Trophoblast cell (in vitro differentiated cells and primary cell): ENCODE data around the gene ZDHHC14.

Experiments used
- DNase-seq, 2 donors: peaks; one replicate each; pipeline ENCODE4 v3.0.0-alpha.2; 2016
- H2AFZ ChIP-seq: 2 replicates; pipeline ENCODE4 v1.6.1; 2013; ENCODE audit warnings: low read length, moderate library complexity, mild to moderate bottlenecking; ENCODE audit not compliant: insufficient read depth, poor library complexity
- H2AK5ac ChIP-seq: 2 replicates; pipeline ENCODE4 v1.6.1; 2013; ENCODE audit warnings: mild to moderate bottlenecking, low read length
- H2BK120ac ChIP-seq: 2 replicates; pipeline ENCODE4 v1.6.1; 2013; ENCODE audit warnings: low read length, mild to moderate bottlenecking, moderate library complexity; ENCODE audit not compliant: insufficient read depth, poor library complexity
- H2BK12ac ChIP-seq: 2 replicates; pipeline ENCODE4 v1.6.1; 2013; ENCODE audit warnings: mild to moderate bottlenecking, low read length, moderate library complexity
- H2BK5ac ChIP-seq: 2 replicates; pipeline ENCODE4 v1.6.1; 2013; ENCODE audit warnings: low read length, low read depth, moderate library complexity, mild to moderate bottlenecking; ENCODE audit not compliant: poor library complexity
- H3K14ac ChIP-seq: 2 replicates; pipeline ENCODE4 v1.6.1; 2013; ENCODE audit warnings: mild to moderate bottlenecking, low read length
- H3K18ac ChIP-seq: 2 replicates; pipeline ENCODE4 v1.6.1; 2013; ENCODE audit warnings: mild to moderate bottlenecking, low read length
- H3K23ac ChIP-seq: 2 replicates; pipeline ENCODE4 v1.6.1; 2013; ENCODE audit warnings: low read length
- H3K27ac ChIP-seq: 2 replicates; pipeline ENCODE4 v1.5.1; 2013; ENCODE audit warnings: low read depth, mild to moderate bottlenecking, inconsistent platforms, low read length, moderate library complexity
- H3K27me3 ChIP-seq: 2 replicates; pipeline ENCODE4 v1.6.1; 2013; ENCODE audit warnings: inconsistent platforms, mild to moderate bottlenecking, low read length, moderate library complexity; ENCODE audit not compliant: insufficient read depth
- H3K36me3 ChIP-seq, 2 experiments: 1 replicate in 1 of 2; 2 replicates in 1 of 2; pipeline ENCODE4 v1.6.1; 2013; ENCODE audit warnings: low read length in 2 of 2, mild to moderate bottlenecking in 2 of 2, moderate library complexity in 1 of 2; ENCODE audit not compliant: insufficient read depth in 2 of 2, control insufficient read depth in 1 of 2
- H3K4ac ChIP-seq: 2 replicates; pipeline ENCODE4 v1.6.1; 2013; ENCODE audit warnings: low read depth, mild to moderate bottlenecking, low read length, moderate library complexity
- H3K4me1 ChIP-seq, 2 experiments: 1 replicate in 1 of 2; 2 replicates in 1 of 2; pipeline ENCODE4 v1.6.1; 2013; ENCODE audit warnings: low read length in 2 of 2, mild to moderate bottlenecking in 2 of 2, moderate library complexity in 1 of 2; ENCODE audit not compliant: insufficient read depth in 2 of 2, control insufficient read depth in 1 of 2
- H3K4me2 ChIP-seq: 2 replicates; pipeline ENCODE4 v1.6.1; 2013; ENCODE audit warnings: inconsistent platforms, mild to moderate bottlenecking, low read length, moderate library complexity
- H3K4me3 ChIP-seq: 2 replicates; pipeline ENCODE4 v1.5.1; 2013; ENCODE audit warnings: mild to moderate bottlenecking, low read depth, low read length, inconsistent platforms
- H3K79me1 ChIP-seq: one replicate; pipeline ENCODE4 v1.6.1; 2013; ENCODE audit warnings: low read length
- H3K79me2 ChIP-seq: 2 replicates; pipeline ENCODE4 v1.6.1; 2013; ENCODE audit warnings: low read length, mild to moderate bottlenecking; ENCODE audit not compliant: control insufficient read depth, insufficient read depth, poor library complexity
- H3K9ac ChIP-seq: 2 replicates; pipeline ENCODE4 v1.6.1; 2013; ENCODE audit warnings: mild to moderate bottlenecking, low read length
- H3K9me3 ChIP-seq: 2 replicates; pipeline ENCODE4 v1.6.1; 2013; ENCODE audit warnings: low read depth, mild to moderate bottlenecking, control low read depth, inconsistent platforms, low read length; ENCODE audit not compliant: insufficient read depth
- H4K12ac ChIP-seq: 2 replicates; pipeline ENCODE4 v1.6.1; 2013; ENCODE audit warnings: low read depth, mild to moderate bottlenecking, low read length, moderate library complexity
- H4K8ac ChIP-seq: 2 replicates; pipeline ENCODE4 v1.6.1; 2013; ENCODE audit warnings: low read depth, mild to moderate bottlenecking, low read length, moderate library complexity
- H4K91ac ChIP-seq: one replicate; pipeline ENCODE4 v1.6.1; 2013; ENCODE audit warnings: low read depth, mild to moderate bottlenecking, low read length, moderate library complexity
- WGBS: extraction: QIAGEN DNeasy Blood & Tissue Kit; methylation state at CpG from one replicate; pipeline ENCODE4 v1.1.7; 2013; ENCODE audit warnings: missing lambda C conversion rate; ENCODE audit not compliant: insufficient read length, insufficient coverage; ENCODE audit errors: extremely low coverage; 5-methylcytosine and 5-hydroxymethylcytosine counted together

The ZDHHC14 gene

DNA sequence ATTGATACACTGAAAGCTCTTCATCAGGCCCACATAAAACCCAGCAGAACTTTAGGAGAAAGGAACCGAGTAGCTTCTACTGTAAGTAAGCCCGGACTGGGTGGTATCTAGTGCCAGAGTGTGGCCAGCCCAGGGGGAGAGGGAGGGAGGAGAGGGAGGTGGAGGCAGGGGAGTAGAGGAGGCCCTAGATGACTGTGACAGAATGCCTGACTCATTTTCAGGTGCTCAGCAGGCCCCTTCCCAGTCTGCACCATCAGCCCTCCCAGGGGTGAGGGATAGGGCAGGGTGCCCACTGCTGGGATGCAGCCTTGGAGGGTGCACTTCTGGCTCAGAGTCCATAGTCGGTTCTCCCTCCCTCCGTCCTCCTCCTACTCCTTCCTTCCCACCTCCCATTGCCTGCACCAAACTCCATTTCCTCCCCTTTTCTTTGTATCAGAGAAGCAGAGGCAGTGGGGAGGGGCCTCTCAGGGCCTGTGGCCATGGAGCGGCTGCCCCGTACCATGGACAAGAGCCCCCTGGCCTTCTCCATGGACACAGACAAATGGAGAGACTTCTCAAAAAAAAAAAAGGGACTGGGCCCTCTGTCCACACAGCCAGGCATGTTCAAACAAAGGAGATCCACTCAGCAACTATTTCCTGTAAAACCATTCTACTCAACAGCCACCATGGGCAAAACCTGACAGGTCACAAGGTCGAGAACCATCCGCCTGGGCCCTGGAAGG, 257.1 kb downstream of the ZDHHC14 start:
- Histone ChIP-seq H3K18ac (no peak overlapping the region), H3K9ac (no peak overlapping the region), H2BK120ac (no peak overlapping the region), H2BK5ac (no peak overlapping the region), H3K79me2 (no peaks in the 10 kb centered on the region), H3K4me3 (peak overlapping the region; percentile 24), H3K4me2 (no peak overlapping the region), H3K36me3 (no peaks in the 10 kb centered on the region), H2AK5ac (no peak overlapping the region), H3K27me3 (no peaks in the 10 kb centered on the region), H3K9me3 (no peaks in the 10 kb centered on the region), H3K14ac (no peak overlapping the region), H3K27ac (no peak overlapping the region), H4K12ac (no peak overlapping the region), H4K91ac (no peak overlapping the region), H3K4ac (no peak overlapping the region), H3K23ac (no peak overlapping the region), H3K4me1 (no peaks in the 10 kb centered on the region), H2AFZ (no peak overlapping the region), H3K79me1 (no peaks in the 10 kb centered on the region), H4K8ac (no peak overlapping the region), H2BK12ac (no peak overlapping the region)
- WGBS = no CpG with 5 or more reads among the region's 8 CpGs
- no peak for DNase-seq

GRCh38 chr6:157638779-157639178, 257.8 kb downstream of the ZDHHC14 start:
- H2AFZ ChIP-seq = no peak overlapping the region
- no peaks in the 10 kb centered on the region for H3K4me1 ChIP-seq
- no peaks in the 10 kb centered on the region for H3K79me1 ChIP-seq
- no peak overlapping the region for H4K8ac ChIP-seq
- no peak overlapping the region for H2BK5ac ChIP-seq
- H3K4ac ChIP-seq = no peak overlapping the region
- H3K4me2 ChIP-seq = no peak overlapping the region
- no peak overlapping the region for H3K4me3 ChIP-seq
- H4K91ac ChIP-seq = no peak overlapping the region
- H3K9me3 ChIP-seq = no peaks in the 10 kb centered on the region
- DNase-seq = no peak
- no peak overlapping the region for H2AK5ac ChIP-seq
- no peak overlapping the region for H3K23ac ChIP-seq
- no peaks in the 10 kb centered on the region for H3K36me3 ChIP-seq
- no peak overlapping the region for H2BK120ac ChIP-seq
- no peak overlapping the region for H3K27ac ChIP-seq
- H3K18ac ChIP-seq = no peak overlapping the region
- H3K9ac ChIP-seq = no peak overlapping the region
- no peak overlapping the region for H2BK12ac ChIP-seq
- WGBS = no CpG with 5 or more reads among the region's 7 CpGs
- H3K14ac ChIP-seq = no peak overlapping the region
- H4K12ac ChIP-seq = no peak overlapping the region
- H3K27me3 ChIP-seq = no peaks in the 10 kb centered on the region
- no peaks in the 10 kb centered on the region for H3K79me2 ChIP-seq

GRCh38 chr6:157640746-157641451, 259.9 kb downstream of the ZDHHC14 start:
- H3K79me2 ChIP-seq = no peaks in the 10 kb centered on the region
- no peak overlapping the region for H2BK120ac ChIP-seq
- no peak overlapping the region for H4K91ac ChIP-seq
- no peak overlapping the region for H2AFZ ChIP-seq
- DNase-seq = no peak
- H3K79me1 ChIP-seq = no peaks in the 10 kb centered on the region
- no peak overlapping the region for H3K14ac ChIP-seq
- no peaks in the 10 kb centered on the region for H3K27me3 ChIP-seq
- no peak overlapping the region for H2BK5ac ChIP-seq
- no peak overlapping the region for H3K27ac ChIP-seq
- H3K9me3 ChIP-seq = no peaks in the 10 kb centered on the region
- H2AK5ac ChIP-seq = no peak overlapping the region
- no CpG with 5 or more reads among the region's 8 CpGs for WGBS
- no peak overlapping the region for H3K9ac ChIP-seq
- H3K23ac ChIP-seq = no peak overlapping the region
- no peak overlapping the region for H3K4me3 ChIP-seq
- no peak overlapping the region for H3K18ac ChIP-seq
- no peak overlapping the region for H2BK12ac ChIP-seq
- no peak overlapping the region for H3K4ac ChIP-seq
- no peak overlapping the region for H3K4me2 ChIP-seq
- H4K12ac ChIP-seq = no peak overlapping the region
- peaks cover 0 to 3% of the 10 kb centered on the region in 2 experiments for H3K36me3 ChIP-seq
- H3K4me1 ChIP-seq = no peaks in the 10 kb centered on the region
- H4K8ac ChIP-seq = no peak overlapping the region

- Histone ChIP-seq H3K9me3 (no peaks in the 10 kb centered on the region), H2AK5ac (no peak overlapping the region), H3K27me3 (no peaks in the 10 kb centered on the region), H3K14ac (no peak overlapping the region), H3K23ac (no peak overlapping the region), H3K4me1 (no peaks in the 10 kb centered on the region), H3K18ac (no peak overlapping the region), H2BK5ac (no peak overlapping the region), H3K79me1 (no peaks in the 10 kb centered on the region), H4K12ac (no peak overlapping the region), H3K27ac (no peak overlapping the region), H4K91ac (no peak overlapping the region), H4K8ac (no peak overlapping the region), H2BK12ac (no peak overlapping the region), H3K9ac (no peak overlapping the region), H3K4me2 (no peak overlapping the region), H3K4me3 (no peak overlapping the region), H2BK120ac (no peak overlapping the region), H3K79me2 (no peaks in the 10 kb centered on the region), H3K36me3 (peaks cover 0 to 3% of the 10 kb centered on the region in 2 experiments), H3K4ac (no peak overlapping the region), H2AFZ (no peak overlapping the region)
- no peak for DNase-seq
- WGBS = no CpG with 5 or more reads among the region's 2 CpGs
Observed at GRCh38 chr6:157641837-157642236, 260.8 kb downstream of the ZDHHC14 start.
